ENCODE data around the gene GLB1L3. TPM values are rescaled to one million over a fixed set of nuclear protein-coding genes. Genes with fewer than 3 reads are reported as not detected.
A peak's percentile ranks its signal among the peaks of the same experiment; 100 is the strongest.
"Not testable (repeated sequence)": the region's sequence is repeated elsewhere in the genome, so short reads cannot be mapped to it uniquely, and the experiment has no call there.

Gene GLB1L3
- total RNA-seq, 2 donors from 2014 or later: 2.0 to 2.2 TPM

- H3K4me1 Mint-ChIP-seq: no peaks in the 10 kb centered on the region
- no peaks in the 10 kb centered on the region for H3K36me3 Mint-ChIP-seq (ENCODE audit: low read depth)
- DNase-seq: no peak
- H3K9me3 ChIP-seq (ENCODE audit: control insufficient read depth, low read length, poor library complexity, severe bottlenecking): no peaks in the 10 kb centered on the region
- peaks cover 11% of the 10 kb centered on the region for H3K27me3 Mint-ChIP-seq
- no peak overlapping the region for H3K4me3 Mint-ChIP-seq
- H3K27ac Mint-ChIP-seq: no peak overlapping the region
- no peak for ATAC-seq
These were observed 64.3 kb downstream of the GLB1L3 start for GRCh38 chr11:134340354-134340964.

GRCh38 chr11:134341805-134342571 lies 65.8 kb downstream of the GLB1L3 start:
- Mint-ChIP-seq H3K27me3 (peaks cover 4% of the 10 kb centered on the region), H3K4me3 (no peak overlapping the region), H3K4me1 (no peaks in the 10 kb centered on the region), H3K36me3 (ENCODE audit: low read depth) (no peaks in the 10 kb centered on the region), H3K27ac (no peak overlapping the region)
- ATAC-seq: no peak
- no peaks in the 10 kb centered on the region for H3K9me3 ChIP-seq (ENCODE audit: control insufficient read depth, low read length, poor library complexity, severe bottlenecking)
- DNase-seq: no peak

DNA sequence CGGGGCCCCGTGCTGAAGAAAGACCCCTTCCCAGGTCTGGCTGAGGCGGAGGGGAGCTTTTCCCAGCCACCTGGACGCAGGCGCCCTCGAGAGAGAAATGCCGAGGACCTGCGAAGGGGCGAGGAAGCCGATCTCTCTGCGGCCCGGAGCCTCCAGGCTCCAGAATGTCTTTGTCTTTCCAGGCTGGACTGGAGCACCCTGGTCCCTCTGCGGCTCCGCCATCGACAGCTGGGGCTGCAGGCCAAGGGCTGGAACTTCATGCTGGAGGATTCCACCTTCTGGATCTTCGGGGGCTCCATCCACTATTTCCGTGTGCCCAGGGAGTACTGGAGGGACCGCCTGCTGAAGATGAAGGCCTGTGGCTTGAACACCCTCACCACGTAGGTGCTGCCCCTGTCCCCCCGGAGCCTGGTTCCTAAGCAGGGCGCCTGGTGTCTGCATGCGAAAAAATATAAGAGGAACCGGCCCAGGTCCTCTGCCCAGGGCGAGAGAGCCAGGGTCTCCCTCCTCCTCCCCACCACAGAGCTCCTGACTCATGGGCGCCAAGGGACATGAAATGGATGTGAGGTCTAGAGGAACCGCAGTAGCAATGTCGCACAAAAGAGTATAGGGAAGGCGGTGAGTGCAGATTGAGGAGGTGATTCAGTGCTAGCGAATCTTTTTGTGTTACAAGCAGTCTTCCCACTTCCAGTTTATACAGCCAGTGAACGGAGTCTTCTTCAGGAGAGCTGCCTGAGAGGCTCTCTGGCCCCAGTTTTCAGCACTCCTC lies 66.6 kb downstream of the GLB1L3 start:
- ATAC-seq: no peak
- no peak for DNase-seq
- H3K27ac Mint-ChIP-seq: no peak overlapping the region
- H3K4me1 Mint-ChIP-seq: no peaks in the 10 kb centered on the region
- H3K4me3 Mint-ChIP-seq: no peak overlapping the region
- no peaks in the 10 kb centered on the region for H3K36me3 Mint-ChIP-seq (ENCODE audit: low read depth)
- peaks cover 4% of the 10 kb centered on the region for H3K27me3 Mint-ChIP-seq
- no peaks in the 10 kb centered on the region for H3K9me3 ChIP-seq (ENCODE audit: control insufficient read depth, low read length, poor library complexity, severe bottlenecking)

DNA sequence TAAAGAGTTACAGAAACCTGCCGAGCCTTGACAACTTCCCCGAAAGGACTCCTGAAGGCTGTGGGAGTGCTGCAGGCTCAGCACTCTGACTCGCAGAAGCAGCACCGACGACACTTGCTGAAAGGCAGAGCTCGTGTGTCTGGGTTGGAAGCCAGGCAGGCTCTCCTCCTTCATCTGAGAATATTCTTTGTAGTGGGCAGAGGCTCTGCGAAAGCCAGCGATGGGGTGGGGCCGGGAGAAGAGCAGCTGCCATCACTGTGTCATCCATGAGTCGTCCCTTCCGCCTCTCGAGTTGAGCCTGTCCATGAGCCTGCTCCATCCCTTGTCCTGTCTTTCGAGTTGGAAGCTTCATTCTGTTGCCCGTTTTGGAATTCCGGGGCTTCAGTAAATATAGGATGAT lies 67.5 kb downstream of the GLB1L3 start:
- DNase-seq: no peak
- Mint-ChIP-seq H3K4me3 (no peak overlapping the region), H3K27ac (peak overlapping the region; percentile 51), H3K4me1 (no peaks in the 10 kb centered on the region), H3K27me3 (peaks cover under 1% of the 10 kb centered on the region), H3K36me3 (ENCODE audit: low read depth) (no peaks in the 10 kb centered on the region)
- H3K9me3 ChIP-seq (ENCODE audit: control insufficient read depth, low read length, poor library complexity, severe bottlenecking): no peaks in the 10 kb centered on the region
- no peak for ATAC-seq

- not testable (repeated sequence) for H3K36me3 Mint-ChIP-seq (ENCODE audit: low read depth); DNase-seq
These were observed 68.5 kb downstream of the GLB1L3 start for GRCh38 chr11:134344497-134345236.

GRCh38 chr11:134345237-134345550 lies 69.0 kb downstream of the GLB1L3 start:
- no peak for ATAC-seq
- no peaks in the 10 kb centered on the region for H3K27me3 Mint-ChIP-seq
- H3K36me3 Mint-ChIP-seq (ENCODE audit: low read depth): no peaks in the 10 kb centered on the region
- no peak for DNase-seq
- H3K9me3 ChIP-seq (ENCODE audit: control insufficient read depth, low read length, poor library complexity, severe bottlenecking): no peaks in the 10 kb centered on the region
- peaks cover 14% of the 10 kb centered on the region for H3K4me1 Mint-ChIP-seq
- H3K27ac Mint-ChIP-seq: no peak overlapping the region
- H3K4me3 Mint-ChIP-seq: no peak overlapping the region

More at GRCh38 chr11:134344497-134345236, 68.5 kb downstream of the GLB1L3 start:
- H3K4me1 Mint-ChIP-seq; H3K27me3 Mint-ChIP-seq; H3K4me3 Mint-ChIP-seq; H3K9me3 ChIP-seq (ENCODE audit: control insufficient read depth, low read length, poor library complexity, severe bottlenecking); ATAC-seq: not testable (repeated sequence)
- H3K27ac Mint-ChIP-seq: peak overlapping the region; percentile 51

GRCh38 chr11:134346101-134346975 lies 70.2 kb downstream of the GLB1L3 start:
- no peaks in the 10 kb centered on the region for H3K36me3 Mint-ChIP-seq (ENCODE audit: low read depth)
- peaks cover 16% of the 10 kb centered on the region for H3K4me1 Mint-ChIP-seq
- H3K27me3 Mint-ChIP-seq: no peaks in the 10 kb centered on the region
- DNase-seq: no peak
- H3K27ac Mint-ChIP-seq: no peak overlapping the region
- no peak overlapping the region for H3K4me3 Mint-ChIP-seq
- no peak for ATAC-seq
- no peaks in the 10 kb centered on the region for H3K9me3 ChIP-seq (ENCODE audit: control insufficient read depth, low read length, poor library complexity, severe bottlenecking)

- no peak for ATAC-seq
- H3K27ac Mint-ChIP-seq: no peak overlapping the region
- no peak for DNase-seq
- H3K27me3 Mint-ChIP-seq: no peaks in the 10 kb centered on the region
- H3K9me3 ChIP-seq (ENCODE audit: control insufficient read depth, low read length, poor library complexity, severe bottlenecking): no peaks in the 10 kb centered on the region
- no peaks in the 10 kb centered on the region for H3K36me3 Mint-ChIP-seq (ENCODE audit: low read depth)
- H3K4me3 Mint-ChIP-seq: no peak overlapping the region
- H3K4me1 Mint-ChIP-seq: peaks cover 16% of the 10 kb centered on the region
These were observed 70.8 kb downstream of the GLB1L3 start for GRCh38 chr11:134346976-134347350.

DNA sequence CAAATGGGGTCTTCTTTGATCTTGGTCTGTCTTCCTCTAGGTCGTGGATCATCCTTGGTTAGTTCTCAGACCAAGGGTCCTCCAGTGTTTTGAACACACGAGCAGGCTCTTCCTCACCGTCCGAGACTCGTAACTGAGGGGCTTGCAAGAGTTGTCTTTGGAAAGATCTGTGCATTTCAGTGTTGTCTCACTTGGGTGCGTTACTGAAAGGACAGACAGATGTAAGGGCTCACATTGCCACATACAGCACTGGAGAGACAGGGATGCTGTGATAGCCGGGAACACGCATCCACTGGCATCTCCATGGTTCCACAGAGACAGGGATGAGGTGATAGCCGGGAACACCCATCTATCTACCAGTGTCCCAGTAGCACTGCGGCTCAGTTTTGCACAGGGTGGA lies 71.3 kb downstream of the GLB1L3 start:
- peaks cover 16% of the 10 kb centered on the region for H3K4me1 Mint-ChIP-seq
- no peaks in the 10 kb centered on the region for H3K36me3 Mint-ChIP-seq (ENCODE audit: low read depth)
- H3K4me3 Mint-ChIP-seq: no peak overlapping the region
- H3K27me3 Mint-ChIP-seq: no peaks in the 10 kb centered on the region
- H3K9me3 ChIP-seq (ENCODE audit: control insufficient read depth, low read length, poor library complexity, severe bottlenecking): no peaks in the 10 kb centered on the region
- no peak for DNase-seq
- no peak overlapping the region for H3K27ac Mint-ChIP-seq
- no peak for ATAC-seq

GRCh38 chr11:134349109-134349801 lies 73.1 kb downstream of the GLB1L3 start:
- ATAC-seq: peak; percentile 66
- no peaks in the 10 kb centered on the region for H3K9me3 ChIP-seq (ENCODE audit: control insufficient read depth, low read length, poor library complexity, severe bottlenecking)
- H3K4me3 Mint-ChIP-seq: no peak overlapping the region
- H3K4me1 Mint-ChIP-seq: peaks cover 16% of the 10 kb centered on the region
- H3K27me3 Mint-ChIP-seq: no peaks in the 10 kb centered on the region
- DNase-seq: no peak
- peak overlapping the region; percentile 5 for H3K27ac Mint-ChIP-seq
- no peaks in the 10 kb centered on the region for H3K36me3 Mint-ChIP-seq (ENCODE audit: low read depth)

- Mint-ChIP-seq H3K27ac (peak overlapping the region; percentile 5), H3K4me3 (no peak overlapping the region), H3K4me1 (peaks cover 16% of the 10 kb centered on the region), H3K27me3 (no peaks in the 10 kb centered on the region), H3K36me3 (ENCODE audit: low read depth) (no peaks in the 10 kb centered on the region)
- ATAC-seq: no peak
- DNase-seq: no peak
- H3K9me3 ChIP-seq (ENCODE audit: control insufficient read depth, low read length, poor library complexity, severe bottlenecking): no peaks in the 10 kb centered on the region
These were observed 73.7 kb downstream of the GLB1L3 start for GRCh38 chr11:134349802-134350355.

DNA sequence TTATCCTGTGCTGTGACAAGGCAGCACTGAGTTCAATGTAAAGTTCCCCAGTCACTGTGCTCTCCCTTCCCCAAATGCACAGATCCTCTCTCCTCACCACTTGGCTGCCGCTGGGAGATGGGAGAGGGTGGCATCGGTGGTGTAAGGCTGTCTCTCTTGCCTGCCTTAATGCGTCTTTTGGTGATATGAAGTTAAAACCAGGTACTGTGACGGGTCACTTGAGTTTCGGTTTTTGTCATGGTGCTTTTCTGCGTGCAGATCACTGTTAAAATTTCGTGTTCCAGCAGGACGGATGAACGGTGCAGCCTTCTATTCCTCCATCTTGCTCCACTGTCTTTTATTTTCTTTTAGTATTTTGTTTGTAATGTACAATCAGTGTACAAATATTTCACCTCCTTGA lies 74.2 kb downstream of the GLB1L3 start:
- H3K27ac Mint-ChIP-seq: peak overlapping the region; percentile 2
- no peaks in the 10 kb centered on the region for H3K27me3 Mint-ChIP-seq
- H3K4me3 Mint-ChIP-seq: no peak overlapping the region
- peaks cover 16% of the 10 kb centered on the region for H3K4me1 Mint-ChIP-seq
- no peaks in the 10 kb centered on the region for H3K36me3 Mint-ChIP-seq (ENCODE audit: low read depth)
- DNase-seq (no peak), ATAC-seq (no peak)
- no peaks in the 10 kb centered on the region for H3K9me3 ChIP-seq (ENCODE audit: control insufficient read depth, low read length, poor library complexity, severe bottlenecking)
